Ovary (tissue), 3 donors: Measurements from ENCODE around the gene PEPD.
"Not testable (repeated sequence)": the region's sequence is repeated elsewhere in the genome, so short reads cannot be mapped to it uniquely, and the experiment has no call there.

Source experiments
- POLR2A ChIP-seq: fragments of 450-650 bp; IDR thresholded peaks from one replicate; pipeline ENCODE4 v1.6.1; 2017; ENCODE audit warnings: antibody characterized with exemption, mild to moderate bottlenecking, moderate library complexity
- TF ChIP-seq, protein P1 (sequence below), 3 donors: fragments of 450-650 bp in 2 of 3; fragments of 200-600 bp in 1 of 3; IDR thresholded peaks; one replicate each; pipeline versions ENCODE4 v1.5.1 to v1.8.0; 2016 to 2022; ENCODE audit warnings: antibody characterized with exemption in 3 of 3, mild to moderate bottlenecking in 1 of 3
- donor health status: DM: no; HTN: no; CAD: no.

DNA sequence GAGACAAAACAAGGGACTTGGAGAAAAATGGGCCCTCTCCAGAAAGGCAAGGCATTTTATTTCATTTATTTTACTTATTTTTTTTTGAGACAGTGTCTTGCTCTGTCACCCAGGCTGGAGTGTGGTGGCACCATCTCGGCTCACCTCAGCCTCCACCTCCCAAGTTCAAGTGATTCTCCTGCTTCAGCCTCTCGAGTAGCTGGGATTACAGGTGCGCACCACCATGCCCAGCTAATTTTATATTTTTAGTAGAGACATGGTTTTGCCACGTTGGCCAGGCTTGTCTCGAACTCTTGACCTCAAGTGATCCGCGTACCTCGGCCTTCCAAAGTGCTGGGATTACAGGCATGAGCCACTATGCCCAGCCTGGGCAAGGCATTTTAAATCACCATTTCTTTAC lies 31.0 kb downstream of the PEPD start:
- not testable (repeated sequence) for TF ChIP-seq POLR2A
- TF ChIP-seq, protein P1, sequence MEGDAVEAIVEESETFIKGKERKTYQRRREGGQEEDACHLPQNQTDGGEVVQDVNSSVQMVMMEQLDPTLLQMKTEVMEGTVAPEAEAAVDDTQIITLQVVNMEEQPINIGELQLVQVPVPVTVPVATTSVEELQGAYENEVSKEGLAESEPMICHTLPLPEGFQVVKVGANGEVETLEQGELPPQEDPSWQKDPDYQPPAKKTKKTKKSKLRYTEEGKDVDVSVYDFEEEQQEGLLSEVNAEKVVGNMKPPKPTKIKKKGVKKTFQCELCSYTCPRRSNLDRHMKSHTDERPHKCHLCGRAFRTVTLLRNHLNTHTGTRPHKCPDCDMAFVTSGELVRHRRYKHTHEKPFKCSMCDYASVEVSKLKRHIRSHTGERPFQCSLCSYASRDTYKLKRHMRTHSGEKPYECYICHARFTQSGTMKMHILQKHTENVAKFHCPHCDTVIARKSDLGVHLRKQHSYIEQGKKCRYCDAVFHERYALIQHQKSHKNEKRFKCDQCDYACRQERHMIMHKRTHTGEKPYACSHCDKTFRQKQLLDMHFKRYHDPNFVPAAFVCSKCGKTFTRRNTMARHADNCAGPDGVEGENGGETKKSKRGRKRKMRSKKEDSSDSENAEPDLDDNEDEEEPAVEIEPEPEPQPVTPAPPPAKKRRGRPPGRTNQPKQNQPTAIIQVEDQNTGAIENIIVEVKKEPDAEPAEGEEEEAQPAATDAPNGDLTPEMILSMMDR (IDR thresholded peaks at IDR 0.05) = not testable (repeated sequence)
